Stimulated activated CD4-positive, alpha-beta T cell treated with anti-CD3 and anti-CD28 coated beads, Interleukin-1b, Interleukin-23, amount 100 ng/mL, for 1 hour (primary cell): Measurements from ENCODE around the gene RAB44.

ENCODE experiments used
- DNase-seq, 2 donors: peaks; one replicate each; pipeline ENCODE4 v3.0.0-alpha.2; 2020; ENCODE audit warnings: low read depth in 2 of 2

Gene RAB44

GRCh38 chr6:36669002-36669401, 28.6 kb upstream of the RAB44 start:
- DNase-seq: no peak

DNA sequence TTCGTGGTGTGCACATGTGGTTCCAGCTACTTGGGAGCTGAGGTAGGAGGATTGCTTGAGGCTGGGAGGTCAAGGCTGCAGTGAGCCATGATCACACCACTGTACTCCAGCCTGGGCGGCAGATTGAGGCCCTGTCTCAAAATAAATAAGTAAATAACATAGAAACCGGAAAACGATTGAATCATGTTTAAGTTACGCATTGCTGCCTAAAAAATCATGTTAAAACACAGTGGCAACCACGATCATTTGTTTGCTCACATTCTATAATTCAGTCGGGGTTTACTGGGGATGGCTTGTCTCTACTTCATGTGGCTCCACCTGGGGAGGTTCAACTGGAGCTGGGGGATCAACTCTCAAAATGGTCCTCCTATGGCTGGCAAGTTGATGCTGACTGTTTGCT, 27.4 kb upstream of the RAB44 start:
- DNase-seq: no peak

DNA sequence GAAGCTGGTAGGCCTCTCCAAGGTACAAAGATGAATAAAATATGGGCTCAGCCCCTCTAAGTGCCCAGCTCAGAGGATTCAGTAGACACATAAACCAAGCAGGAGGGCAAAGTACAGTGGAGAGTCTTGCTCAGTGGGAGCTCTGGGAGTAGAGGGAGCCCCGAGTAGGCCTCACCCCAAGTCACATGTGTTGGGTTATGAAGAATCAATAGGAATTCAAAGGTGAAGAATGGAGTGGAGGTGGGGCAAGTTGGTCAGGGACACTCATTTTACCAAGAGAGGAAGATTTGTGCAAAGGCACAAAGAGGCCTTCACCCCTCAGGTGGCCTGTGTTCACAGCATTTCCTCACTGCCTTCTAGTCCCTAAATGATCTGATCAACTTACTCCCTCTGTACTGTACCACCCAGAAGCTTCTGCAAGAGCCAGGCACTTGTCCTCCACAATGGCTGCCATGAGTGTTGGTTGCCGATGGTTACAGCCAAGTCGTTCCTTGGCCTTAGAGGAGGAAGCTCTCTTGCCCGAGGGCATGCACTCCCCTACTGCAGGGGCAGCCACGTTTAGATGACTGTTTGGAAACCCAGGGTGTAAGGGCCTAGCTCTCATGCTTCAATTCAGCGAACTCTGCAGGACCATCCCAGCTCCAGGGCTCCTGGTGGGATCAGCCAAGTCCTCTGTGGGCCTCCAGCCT, 25.8 kb upstream of the RAB44 start:
- DNase-seq: no peak

GRCh38 chr6:36673882-36674281, 23.7 kb upstream of the RAB44 start:
- DNase-seq: no peak

DNA sequence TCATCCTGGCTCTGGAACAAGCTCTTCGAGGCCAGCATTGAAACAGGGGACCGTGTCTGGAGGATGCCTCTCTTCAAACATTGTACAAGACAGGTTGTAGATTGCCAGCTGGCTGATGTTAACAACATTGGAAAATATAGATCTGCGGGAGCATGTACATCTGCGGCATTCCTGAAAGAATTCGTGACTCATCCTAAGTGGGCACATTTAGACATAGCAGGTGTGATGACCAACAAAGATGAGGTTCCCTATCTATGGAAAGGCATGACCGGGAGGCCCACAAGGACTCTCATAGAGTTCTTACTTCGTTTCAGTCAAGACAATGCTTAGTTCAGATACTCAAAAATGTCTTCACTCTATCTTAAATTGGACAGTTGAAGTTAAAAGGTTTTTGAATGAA, 22.7 kb upstream of the RAB44 start:
- no peak for DNase-seq

GRCh38 chr6:36676141-36677058, 21.2 kb upstream of the RAB44 start:
- no peak for DNase-seq

DNA sequence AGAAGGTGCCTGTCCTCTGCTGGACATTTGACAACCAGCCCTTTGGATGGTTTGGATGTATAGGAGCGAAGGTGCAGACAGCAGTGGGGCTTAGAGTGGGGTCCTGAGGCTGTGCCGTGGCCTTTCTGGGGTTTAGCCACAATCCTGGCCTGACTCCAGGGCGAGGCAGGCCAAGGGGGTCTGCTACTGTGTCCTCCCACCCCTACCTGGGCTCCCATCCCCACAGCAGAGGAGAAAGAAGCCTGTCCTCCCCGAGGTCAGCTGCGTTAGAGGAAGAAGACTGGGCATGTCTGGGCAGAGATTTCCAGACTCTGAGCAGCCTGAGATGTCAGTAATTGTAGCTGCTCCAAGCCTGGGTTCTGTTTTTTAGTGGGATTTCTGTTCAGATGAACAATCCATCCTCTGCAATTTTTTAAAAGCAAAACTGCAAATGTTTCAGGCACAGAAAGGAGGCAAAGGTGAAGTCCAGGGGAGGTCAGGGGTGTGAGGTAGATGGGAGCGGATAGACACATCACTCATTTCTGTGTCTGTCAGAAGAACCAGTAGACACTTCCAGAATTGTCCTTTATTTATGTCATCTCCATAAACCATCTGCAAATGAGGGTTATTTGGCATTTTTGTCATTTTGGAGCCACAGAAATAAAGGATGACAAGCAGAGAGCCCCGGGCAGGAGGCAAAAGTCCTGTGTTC, 20.4 kb upstream of the RAB44 start:
- no peak for DNase-seq

DNA sequence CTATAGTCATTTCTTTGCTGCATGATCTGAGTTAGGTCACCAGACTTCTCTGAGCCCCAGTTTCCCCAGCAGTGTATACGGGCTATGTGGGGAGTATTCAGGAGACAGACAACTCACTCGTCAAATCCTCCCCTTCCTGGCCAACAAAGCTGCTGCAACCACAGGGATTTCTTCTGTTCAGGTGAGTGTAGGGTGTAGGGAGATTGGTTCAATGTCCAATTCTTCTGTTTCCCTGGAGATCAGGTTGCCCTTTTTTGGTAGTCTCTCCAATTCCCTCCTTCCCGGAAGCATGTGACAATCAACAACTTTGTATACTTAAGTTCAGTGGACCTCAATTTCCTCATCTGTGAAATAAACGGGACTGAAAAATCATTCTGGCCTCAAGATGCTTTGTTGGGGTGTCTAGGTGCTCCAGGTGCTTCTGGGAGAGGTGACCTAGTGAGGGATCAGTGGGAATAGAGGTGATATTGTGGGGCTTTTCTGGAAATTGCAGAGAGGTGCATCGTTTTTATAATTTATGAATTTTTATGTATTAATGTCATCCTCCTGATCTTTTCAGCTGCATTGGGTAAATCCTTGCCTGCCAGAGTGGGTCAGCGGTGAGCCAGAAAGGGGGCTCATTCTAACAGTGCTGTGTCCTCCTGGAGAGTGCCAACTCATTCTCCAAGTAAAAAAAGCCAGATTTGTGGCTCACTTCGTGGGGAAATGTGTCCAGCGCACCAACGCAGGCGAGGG, 19.7 kb upstream of the RAB44 start:
- no peak for DNase-seq

DNA sequence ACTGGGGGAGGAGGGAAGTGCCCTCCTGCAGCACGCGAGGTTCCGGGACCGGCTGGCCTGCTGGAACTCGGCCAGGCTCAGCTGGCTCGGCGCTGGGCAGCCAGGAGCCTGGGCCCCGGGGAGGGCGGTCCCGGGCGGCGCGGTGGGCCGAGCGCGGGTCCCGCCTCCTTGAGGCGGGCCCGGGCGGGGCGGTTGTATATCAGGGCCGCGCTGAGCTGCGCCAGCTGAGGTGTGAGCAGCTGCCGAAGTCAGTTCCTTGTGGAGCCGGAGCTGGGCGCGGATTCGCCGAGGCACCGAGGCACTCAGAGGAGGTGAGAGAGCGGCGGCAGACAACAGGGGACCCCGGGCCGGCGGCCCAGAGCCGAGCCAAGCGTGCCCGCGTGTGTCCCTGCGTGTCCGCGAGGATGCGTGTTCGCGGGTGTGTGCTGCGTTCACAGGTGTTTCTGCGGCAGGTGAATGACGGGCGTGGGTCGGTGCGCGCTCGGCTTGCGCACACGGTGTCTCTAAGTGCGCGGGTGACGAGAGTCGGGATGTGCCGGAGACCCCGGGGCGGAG, 19.1 kb upstream of the RAB44 start, which contains the start of gene CDKN1A:
TSS of gene CDKN1A (plus strand) at position 227 of the 555 bp plus-strand sequence. CDS start 5,388 bp downstream, outside the sequence.
- peak; percentile 46 to 50 for DNase-seq

DNA sequence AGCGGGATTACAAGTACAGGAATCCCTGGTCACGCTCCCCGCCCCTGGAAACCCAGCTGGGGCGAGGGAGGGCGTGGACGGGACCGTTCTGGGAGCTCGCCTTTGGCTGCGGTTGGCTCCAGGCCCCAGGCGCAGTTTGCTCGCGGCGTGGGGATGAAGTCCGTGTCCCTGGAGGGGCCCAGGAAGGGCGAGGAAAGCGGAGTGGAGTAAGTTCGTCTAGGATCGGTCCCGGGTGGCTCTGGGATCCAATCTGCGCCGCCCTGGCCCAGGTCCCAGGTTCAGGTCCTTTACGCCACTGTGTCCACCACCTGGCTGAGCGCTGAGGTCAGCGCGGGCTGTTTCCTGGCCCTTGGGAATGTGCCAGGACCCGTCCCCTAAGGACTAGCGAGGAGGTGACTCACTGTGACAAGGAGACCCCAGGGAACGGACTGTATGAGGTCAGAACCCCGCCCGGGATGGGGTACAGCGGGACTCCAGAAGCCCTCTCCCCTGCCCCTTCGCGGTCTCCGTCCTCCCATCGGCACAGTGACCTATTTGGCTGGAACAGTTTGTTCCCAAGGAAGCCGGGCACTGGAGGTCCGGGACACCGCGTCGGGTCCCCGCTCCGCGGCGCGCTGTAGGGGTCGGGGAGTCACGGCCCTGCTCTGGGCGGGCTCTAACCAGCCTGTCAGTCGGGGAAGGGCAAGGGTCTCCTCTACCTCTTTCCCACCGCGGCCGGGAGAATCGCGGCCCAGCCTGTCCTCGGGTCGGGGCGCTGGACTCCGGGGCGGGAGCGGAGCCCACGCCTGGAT, 18.4 kb upstream of the RAB44 start:
- no peak for DNase-seq

DNA sequence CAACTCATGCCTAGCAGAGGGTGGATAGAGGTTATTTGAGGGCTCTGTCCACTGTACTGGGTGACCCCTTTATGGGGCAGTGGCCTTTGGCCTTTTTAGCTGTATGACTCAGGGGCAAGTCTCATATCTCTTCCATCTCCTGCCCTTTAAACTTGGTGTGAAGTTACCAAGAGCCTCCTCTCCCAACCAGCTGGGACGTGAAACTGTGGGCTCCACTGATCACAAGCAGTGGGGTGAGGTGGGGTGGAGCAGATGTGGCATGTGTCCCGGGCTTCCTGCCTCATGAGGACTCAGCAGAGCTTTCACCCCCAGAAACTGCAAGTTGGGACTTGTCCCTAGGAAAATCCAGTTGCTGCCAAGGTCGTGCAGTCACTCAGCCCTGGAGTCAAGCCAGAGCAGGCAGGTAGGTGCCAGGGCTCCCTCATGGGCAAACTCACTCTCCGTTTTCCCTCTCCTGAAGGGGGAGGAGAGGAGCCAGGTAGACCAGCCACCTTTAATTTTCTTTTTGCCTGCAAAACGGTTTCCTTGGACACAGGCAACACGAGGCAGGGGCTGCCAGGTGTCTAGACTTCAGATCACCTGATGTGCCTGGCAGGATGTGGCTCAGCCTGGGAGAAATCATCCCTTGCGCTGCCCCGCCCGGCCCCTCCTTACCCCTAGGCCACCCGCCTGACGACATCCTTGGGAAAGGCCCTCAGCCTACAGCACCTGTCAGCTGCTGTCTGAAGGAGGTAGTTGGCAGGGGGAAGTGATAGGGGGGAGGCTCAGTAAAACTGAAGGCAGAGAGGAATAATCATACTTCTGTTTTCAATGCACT, 15.1 kb upstream of the RAB44 start:
- peak in 1 of 2 donors; percentile 52 for DNase-seq

- DNase-seq: no peak
Measured at GRCh38 chr6:36683145-36683655, 14.4 kb upstream of the RAB44 start.

DNA sequence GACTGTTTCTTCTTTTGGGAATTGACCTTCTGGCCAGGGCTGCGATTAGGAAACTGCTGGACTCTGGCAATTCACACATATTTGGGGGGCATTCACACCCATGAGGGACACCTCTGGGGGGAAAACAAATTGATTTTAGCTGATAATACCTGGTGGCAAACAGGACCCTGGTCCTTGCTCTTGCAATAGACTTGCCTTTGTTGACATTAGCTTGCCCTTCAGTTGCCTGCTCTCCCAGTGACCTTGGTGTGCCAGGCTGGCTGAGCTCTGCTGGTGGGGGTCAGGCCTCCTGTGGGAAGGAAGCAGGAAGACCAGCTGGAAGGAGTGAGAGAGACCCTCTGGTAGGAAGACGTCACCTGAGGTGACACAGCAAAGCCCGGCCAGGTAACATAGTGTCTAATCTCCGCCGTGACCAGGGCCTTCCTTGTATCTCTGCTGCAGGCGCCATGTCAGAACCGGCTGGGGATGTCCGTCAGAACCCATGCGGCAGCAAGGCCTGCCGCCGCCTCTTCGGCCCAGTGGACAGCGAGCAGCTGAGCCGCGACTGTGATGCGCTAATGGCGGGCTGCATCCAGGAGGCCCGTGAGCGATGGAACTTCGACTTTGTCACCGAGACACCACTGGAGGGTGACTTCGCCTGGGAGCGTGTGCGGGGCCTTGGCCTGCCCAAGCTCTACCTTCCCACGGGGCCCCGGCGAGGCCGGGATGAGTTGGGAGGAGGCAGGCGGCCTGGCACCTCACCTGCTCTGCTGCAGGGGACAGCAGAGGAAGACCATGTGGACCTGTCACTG, 13.8 kb upstream of the RAB44 start:
- DNase-seq: no peak

DNA sequence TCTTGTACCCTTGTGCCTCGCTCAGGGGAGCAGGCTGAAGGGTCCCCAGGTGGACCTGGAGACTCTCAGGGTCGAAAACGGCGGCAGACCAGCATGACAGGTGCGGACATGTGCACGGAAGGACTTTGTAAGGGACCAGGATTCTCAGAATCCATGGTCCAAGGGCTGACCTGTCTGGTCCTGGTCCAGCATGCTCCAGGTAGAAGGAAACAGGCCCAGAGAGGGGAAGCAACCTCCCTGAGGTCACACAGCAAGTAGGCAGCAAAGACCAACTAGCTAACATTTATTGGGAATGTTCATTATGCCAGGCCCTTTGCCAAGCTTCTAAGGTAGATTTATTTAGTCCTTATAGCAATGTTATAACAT, 13.2 kb upstream of the RAB44 start:
- DNase-seq: no peak

GRCh38 chr6:36685166-36685924, 12.3 kb upstream of the RAB44 start:
- no peak for DNase-seq

- DNase-seq: no peak
Measured at GRCh38 chr6:36685926-36686667, 11.5 kb upstream of the RAB44 start.
